Motor neuron (in vitro differentiated cells): ENCODE measurements around the gene GDPD3. TPM values are rescaled to one million over a fixed set of nuclear protein-coding genes. Genes with fewer than 3 reads are reported as not detected.

ENCODE experiments used
- ATAC-seq, 8 experiments: fragments of 200-7000 bp; cut with Tn5 transposase; replicated peaks in 6 of 8; 2 replicates each; pipeline ENCODE4 v1.8.0; 2021; ENCODE audit warnings: mild to moderate bottlenecking in 8 of 8, moderate library complexity in 8 of 8
- H3K27ac ChIP-seq, 2 donors: fragments of 250-450 bp; sonication (Bioruptor Pico); 2 replicates each; pipeline ENCODE4 v1.9.0; 2021; ENCODE audit warnings: antibody characterized with exemption in 2 of 2, mild to moderate bottlenecking in 2 of 2, moderate library complexity in 1 of 2
- H3K4me1 ChIP-seq, 2 donors: fragments of 250-450 bp; sonication (Bioruptor Pico); replicated peaks in 1 of 2; 2 replicates each; pipeline ENCODE4 v1.6.1; 2021; ENCODE audit warnings: antibody characterized with exemption in 2 of 2, mild to moderate bottlenecking in 2 of 2, moderate library complexity in 1 of 2
- H3K4me3 ChIP-seq, 5 donors: fragments of 250-450 bp; sonication (Bioruptor Pico); 2 replicates each; pipeline ENCODE4 v1.9.0; 2021; ENCODE audit warnings: antibody characterized with exemption in 5 of 5, mild to moderate bottlenecking in 5 of 5, moderate library complexity in 4 of 5
- WGBS, 10 experiments: fragments of 450-650 bp; shearing (Covaris generic); methylation state at CpG; one replicate each; pipeline ENCODE4 v1.0.0; 2022; 5-methylcytosine and 5-hydroxymethylcytosine counted together
- in situ Hi-C, 9 experiments: fragments of 400-800 bp; cut with MboI; loops; one replicate each; pipeline ENCODE4 v1.15.0; 2021; ENCODE audit warnings: low sequenced_read_pairs in 9 of 9, low pct_unique_long_range_greater_than_20kb in 2 of 9; ENCODE audit not compliant: unreplicated experiment in 9 of 9
- total RNA-seq, 8 experiments: library from RNA; unstranded; fragments of 300-600 nt; gene quantifications; 2 replicates each; pipeline versions ENCODE4 v1.2.3 to v1.2.4, GENCODE V29; 2022

Gene GDPD3
- total RNA-seq, 8 experiments from 2014 or later, result 1.1 to 3.0 (median 2.1) TPM

DNA sequence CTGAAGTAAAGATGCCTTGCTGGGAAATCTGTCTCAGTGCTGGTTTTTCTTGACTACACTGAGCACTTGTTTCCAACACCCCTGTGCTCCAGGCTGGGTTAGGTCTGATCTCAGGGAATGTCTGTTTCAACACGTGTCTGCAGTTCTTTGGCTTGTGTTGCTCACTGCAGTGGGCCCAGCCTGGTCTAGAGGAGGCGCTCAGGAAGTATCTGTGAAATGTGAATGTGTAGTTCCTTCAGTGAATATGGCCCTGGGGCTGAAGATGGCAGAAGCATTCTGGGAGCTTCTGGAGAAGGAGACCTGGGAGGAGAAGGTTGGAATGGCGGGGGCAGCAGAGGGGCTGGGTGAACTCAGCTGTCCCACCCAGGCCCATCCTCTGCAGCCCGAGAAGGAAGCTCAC, 9.2 kb downstream of the GDPD3 start:
- no peak for ATAC-seq
- in situ Hi-C loops, result loop anchor here in 1 of 9 experiments (25.0 kb wide), 1 partner anchor 308 kb away; the partner anchor contains the start of gene ZNF771
- H3K27ac ChIP-seq, result no peak overlapping the region

DNA sequence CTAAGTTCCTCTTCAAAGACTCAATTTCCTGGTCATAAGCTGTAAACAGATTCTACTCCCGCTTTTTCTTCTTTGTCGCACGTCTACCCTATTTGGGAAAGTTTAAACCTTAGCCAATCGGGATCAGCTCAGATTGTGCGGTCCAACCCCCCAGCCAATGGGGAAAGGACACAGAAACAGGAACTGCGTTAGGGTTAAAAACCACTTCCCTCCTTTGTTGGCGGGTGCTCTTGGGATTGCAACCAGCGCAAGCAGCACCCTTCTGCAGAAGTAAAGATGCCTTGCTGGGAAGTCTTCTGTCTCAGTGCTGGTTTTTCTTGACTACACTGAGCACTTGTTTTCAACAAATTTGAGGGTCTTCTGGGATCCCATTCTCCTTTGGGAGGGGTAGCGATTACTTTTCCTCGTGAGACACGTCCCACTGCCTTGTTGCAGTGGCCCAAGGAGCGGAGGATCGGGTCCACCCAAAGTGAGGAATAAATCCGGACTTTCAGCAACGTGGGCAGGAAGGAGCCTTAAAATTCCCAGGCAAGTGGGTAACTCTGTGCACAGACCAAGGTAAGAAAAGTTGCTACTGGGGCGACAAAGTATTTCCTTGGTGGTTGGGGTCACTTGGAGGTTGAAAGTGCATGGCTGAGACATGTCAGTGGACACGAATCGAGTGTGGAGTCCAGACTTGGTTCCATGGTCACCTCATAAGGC, 16.3 kb downstream of the GDPD3 start:
- in situ Hi-C loops, result loop anchor here in 2 of 9 experiments (25.0 kb wide), 2 partner anchors 315 to 540 kb away; partner anchors contain the start of gene ZNF771 (in 2 of the 2)
- no peak for ATAC-seq

More for the DNA sequence above, 9.2 kb downstream of the GDPD3 start:
- Histone ChIP-seq H3K4me1 (no peaks in the 10 kb centered on the region), H3K4me3 (no peak overlapping the region)
- 20 to 100% (median 80%) methylated on average over 1 to 4 of the region's 4 CpGs; no CpG with 5 or more reads in 6 of the 10 experiments for WGBS, 10 experiments

DNA sequence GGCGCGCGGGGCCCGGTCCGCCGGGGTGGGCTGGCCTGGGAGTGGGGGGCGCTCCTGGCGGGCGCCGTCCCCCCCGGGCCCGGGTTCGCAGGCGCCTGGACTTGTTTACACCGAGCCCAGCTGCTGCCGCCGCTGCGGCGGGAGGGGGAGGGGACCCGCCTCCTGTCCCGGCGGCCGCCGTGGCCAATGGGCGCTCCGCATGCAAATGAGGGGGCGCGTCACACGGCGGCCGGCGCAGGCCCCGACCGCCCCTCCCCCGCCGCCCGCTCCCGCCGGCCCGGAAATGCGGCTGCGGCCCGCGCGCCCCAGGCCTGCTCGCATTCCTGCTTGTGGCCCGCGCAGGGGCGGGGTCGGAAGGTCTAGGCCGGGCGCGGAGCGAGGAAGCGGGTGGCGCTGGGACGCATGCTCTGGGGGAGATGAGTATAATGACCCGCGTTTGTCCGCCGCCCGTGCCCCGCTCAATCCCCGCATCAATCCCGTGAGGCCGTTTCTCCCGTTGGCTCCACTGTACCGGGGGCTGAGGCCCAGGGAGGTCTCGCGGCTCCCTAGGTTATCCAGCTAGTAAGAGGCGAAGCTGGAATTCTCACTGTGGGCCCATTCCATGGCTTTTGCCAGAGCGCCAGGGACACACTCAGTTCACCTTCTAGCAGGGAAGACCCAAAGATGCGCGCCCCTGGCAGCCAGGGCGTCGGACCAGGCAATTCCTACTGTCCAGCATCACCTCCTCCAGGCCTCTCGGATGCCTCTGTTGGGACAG, 17.1 kb downstream of the GDPD3 start, which contains the start of gene YPEL3:
YPEL3 (minus strand) TSS at position 109 of the 757 bp plus-strand sequence. CDS start 731 bp downstream, outside the sequence.
- peak within 1 kb of the TSS; percentile 82 to 83 for H3K27ac ChIP-seq
- peaks cover 25 to 26% of the 10 kb centered on the region in 2 donors for H3K4me1 ChIP-seq
- in situ Hi-C loops, result loop anchor here in 2 of 9 experiments (25.0 kb wide), 2 partner anchors 316 to 541 kb away; partner anchors contain the start of gene ZNF771 (in 2 of the 2)
- 37 to 83% (median 77%) methylated on average over 2 to 16 of the region's 77 CpGs; no CpG with 5 or more reads in 7 of the 10 experiments for WGBS, 10 experiments
- peak within 1 kb of the TSS; percentile 34 to 56 (median 46) for H3K4me3 ChIP-seq
- peak; percentile 56 to 78 (median 74) for ATAC-seq

More for the DNA sequence above, 16.3 kb downstream of the GDPD3 start:
- H3K4me3 ChIP-seq, result peak overlapping the region; percentile 17 to 56 (median 46)
- peaks cover 22 to 25% of the 10 kb centered on the region in 2 donors for H3K4me1 ChIP-seq
- 71 to 100% (median 90%) methylated on average over 1 to 13 of the region's 18 CpGs; no CpG with 5 or more reads in 2 of the 10 experiments for WGBS, 10 experiments
- H3K27ac ChIP-seq, result peak overlapping the region; percentile 82 to 83

- Histone ChIP-seq H3K4me1 (peaks cover 29% of the 10 kb centered on the region in 2 donors), H3K4me3 (peak overlapping the region; percentile 34 to 56 (median 46)), H3K27ac (peak overlapping the region; percentile 67 to 78)
- in situ Hi-C loops, result loop anchor here in 2 of 9 experiments (25.0 kb wide), 2 partner anchors 317 to 542 kb away; partner anchors contain the start of gene ZNF771 (in 2 of the 2)
- 14 to 40% (median 22%) methylated on average over 1 to 6 of the region's 47 CpGs; no CpG with 5 or more reads in 7 of the 10 experiments for WGBS, 10 experiments
- peak in 2 of 8 experiments; percentile 2 for ATAC-seq
Observed at GRCh38 chr16:30095166-30096078, 17.9 kb downstream of the GDPD3 start.

DNA sequence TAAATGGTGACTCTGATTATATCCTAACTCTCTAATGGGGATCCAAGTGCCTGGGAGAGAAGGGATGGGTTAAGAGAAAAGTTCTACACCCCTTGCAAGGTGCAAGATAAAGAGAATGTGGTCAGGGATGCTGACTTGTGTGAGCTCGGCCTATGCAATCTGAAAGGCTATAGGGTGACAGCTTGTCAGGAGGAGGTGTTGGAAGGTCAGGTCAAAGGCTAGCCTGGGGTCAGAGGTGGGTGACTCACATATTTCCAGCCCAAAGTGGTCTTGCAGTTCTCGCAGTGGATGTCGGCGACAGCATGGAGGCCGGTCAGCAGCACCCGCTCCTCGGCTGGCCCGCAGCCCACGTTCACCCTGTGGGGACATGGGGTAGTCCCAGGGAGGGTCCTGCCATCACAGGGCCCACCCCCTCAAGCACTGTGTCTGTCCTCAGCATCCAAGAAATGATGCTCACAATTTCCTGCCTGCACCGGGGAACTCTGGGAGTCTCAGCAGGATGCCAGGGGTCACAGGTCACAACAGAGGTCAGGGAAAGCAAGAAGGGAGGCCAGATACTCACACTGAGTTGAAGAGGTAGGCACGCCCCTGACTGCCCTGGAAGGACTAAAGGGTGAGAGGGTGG, 18.7 kb downstream of the GDPD3 start:
- in situ Hi-C loops, result loop anchor here in 2 of 9 experiments (25.0 kb wide), 2 partner anchors 318 to 543 kb away; partner anchors contain the start of gene ZNF771 (in 2 of the 2)
- 42 to 100% (median 90%) methylated on average over 1 to 2 of the region's 11 CpGs; no CpG with 5 or more reads in 6 of the 10 experiments for whole genome bisulfite sequencing, 10 experiments
- no peak for ATAC-seq
- H3K4me3 ChIP-seq, result no peak overlapping the region
- H3K4me1 ChIP-seq, result peaks cover 29% of the 10 kb centered on the region in 2 donors
- H3K27ac ChIP-seq, result peak overlapping the region in 1 of 2 donors; percentile 78

DNA sequence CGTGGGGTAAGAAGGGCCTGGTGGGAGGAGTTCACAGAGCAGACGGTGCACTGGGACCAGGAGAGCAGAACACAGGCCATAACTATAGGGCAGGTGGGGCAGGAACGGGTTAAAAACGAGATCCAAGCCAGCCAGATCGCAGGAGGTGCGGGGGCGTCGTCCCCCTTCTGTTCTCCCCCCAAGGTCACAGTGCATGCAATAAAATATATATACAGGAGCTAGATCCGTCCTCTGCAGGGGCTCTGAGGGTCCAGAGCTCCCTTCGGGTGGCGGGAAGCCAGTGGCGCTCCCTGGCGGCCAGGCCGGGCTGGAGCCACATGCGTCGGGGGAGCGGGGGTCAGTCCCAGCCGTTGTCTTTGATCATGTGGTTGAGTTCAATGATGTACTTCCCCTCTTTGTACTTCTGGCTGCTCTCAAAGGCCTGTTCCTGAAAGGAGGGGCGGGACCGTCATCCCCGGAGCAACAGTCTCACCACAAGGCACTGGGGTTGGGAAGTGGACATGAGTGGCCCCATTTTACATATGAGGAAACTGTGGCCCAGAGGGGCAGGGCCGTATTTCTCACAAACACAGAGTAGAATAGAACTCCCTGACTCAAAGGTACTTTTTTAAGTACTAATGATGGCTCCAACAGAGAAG, 20.8 kb downstream of the GDPD3 start:
- peak overlapping the region; percentile 29 to 38 (median 35) for H3K4me3 ChIP-seq
- peak overlapping the region; percentile 59 to 62 for H3K27ac ChIP-seq
- 0 to 29% (median 16%) methylated on average over 1 to 11 of the region's 22 CpGs; no CpG with 5 or more reads in 4 of the 10 experiments for WGBS, 10 experiments
- peak; percentile 0 to 24 (median 15) for ATAC-seq
- in situ Hi-C loops, result loop anchor here in 2 of 9 experiments (25.0 kb wide), 2 partner anchors 320 to 545 kb away; partner anchors contain the start of gene ZNF771 (in 2 of the 2)
- H3K4me1 ChIP-seq, result peaks cover 29% of the 10 kb centered on the region in 2 donors

- Histone ChIP-seq H3K27ac (peak within 1 kb of the TSS; percentile 59 to 62), H3K4me3 (peak within 1 kb of the TSS; percentile 29 to 38 (median 35)), H3K4me1 (peaks cover 24 to 27% of the 10 kb centered on the region in 2 donors)
- ATAC-seq, result peak; percentile 72 to 88 (median 80)
- 0 to 67% (median 5%) methylated on average over 3 to 12 of the region's 76 CpGs; no CpG with 5 or more reads in 6 of the 10 experiments for WGBS, 10 experiments
- in situ Hi-C loops, result loop anchor here in 2 of 9 experiments (25.0 kb wide), 2 partner anchors 321 to 546 kb away; partner anchors contain the start of gene ZNF771 (in 2 of the 2)
Observed at GRCh38 chr16:30091474-30092372, 21.6 kb downstream of the GDPD3 start, which contains the start of gene TBX6. Gene TBX6, minus strand, starts transcription at chr16:30091924. Its CDS starts 731 bp downstream, at chr16:30091193.

DNA sequence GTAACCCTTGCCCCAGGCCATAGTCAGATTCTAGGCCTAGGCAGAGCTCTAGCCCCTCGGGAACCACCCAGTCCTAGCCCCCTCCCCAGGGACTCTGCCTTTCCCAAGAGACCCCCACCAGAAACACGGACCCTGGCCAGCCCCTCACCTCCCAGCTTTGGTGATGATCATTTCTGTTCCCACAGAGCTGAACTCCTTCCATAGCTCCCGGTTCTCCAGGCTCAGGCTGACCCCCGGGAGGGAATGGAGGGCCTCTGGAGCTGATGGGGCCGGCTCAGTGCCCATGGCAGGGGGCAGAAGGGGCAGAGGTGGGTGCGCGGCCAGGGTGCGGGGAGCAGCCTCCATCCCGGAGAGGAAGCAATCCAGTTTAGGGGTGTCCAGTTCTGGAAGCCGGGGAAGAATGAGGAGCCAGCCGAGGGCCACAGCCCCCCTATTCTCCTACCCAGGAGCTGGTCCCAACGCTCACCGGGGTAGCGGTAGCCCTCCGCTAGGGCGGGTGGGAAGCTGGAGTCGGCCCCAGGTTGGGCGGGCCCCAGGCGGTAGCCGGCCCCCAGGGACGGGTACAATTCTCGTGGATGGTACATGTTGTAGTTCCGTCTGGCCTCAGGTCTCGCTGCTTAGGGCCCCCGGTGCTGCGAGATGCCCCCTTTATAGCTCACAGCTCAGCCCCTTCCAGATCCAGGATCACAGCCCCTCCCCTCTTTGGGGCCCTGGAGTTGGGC, 22.6 kb downstream of the GDPD3 start:
- peaks cover 21 to 24% of the 10 kb centered on the region in 2 donors for H3K4me1 ChIP-seq
- in situ Hi-C loops, result loop anchor here in 2 of 9 experiments (25.0 kb wide), 2 partner anchors 322 to 547 kb away; partner anchors contain the start of gene ZNF771 (in 2 of the 2)
- 20 to 83% (median 55%) methylated on average over 1 to 4 of the region's 26 CpGs; no CpG with 5 or more reads in 6 of the 10 experiments for WGBS, 10 experiments
- no peak overlapping the region for H3K27ac ChIP-seq
- no peak overlapping the region for H3K4me3 ChIP-seq
- no peak for ATAC-seq

GRCh38 chr16:30088832-30089624, 24.3 kb downstream of the GDPD3 start:
- Histone ChIP-seq H3K27ac (no peak overlapping the region), H3K4me3 (no peak overlapping the region), H3K4me1 (peaks cover 13 to 14% of the 10 kb centered on the region in 2 donors)
- WGBS, 10 experiments, result 67 to 100% (median 78%) methylated on average over 1 to 16 of the region's 22 CpGs; no CpG with 5 or more reads in 6 of the 10 experiments
- in situ Hi-C loops, result loop anchor here in 2 of 9 experiments (25.0 kb wide), 2 partner anchors 323 to 548 kb away; partner anchors contain the start of gene ZNF771 (in 2 of the 2)
- no peak for ATAC-seq
